HepG2 (cell line): ENCODE data around the gene TNFSF12.

ENCODE experiments used
- ETV6 ChIP-seq: sonication (generic); formaldehyde crosslinking; conservative IDR thresholded peaks from 2 replicates; pipeline ENCODE4 v1.4.0; 2020; ENCODE audit warnings: missing genetic modification reagents
- EZH2 ChIP-seq: conservative IDR thresholded peaks from 2 replicates; pipeline ENCODE4 v1.6.1; 2012; ENCODE audit warnings: mild to moderate bottlenecking, low read depth, low read length, moderate library complexity
- KDM1A ChIP-seq: IDR thresholded peaks from 2 replicates; pipeline ENCODE4 v1.6.1; 2016; ENCODE audit warnings: missing compliant biosample characterization
- MAFK ChIP-seq, 2 experiments: IDR thresholded peaks in 1 of 2; conservative IDR thresholded peaks in 1 of 2; 2 replicates each; pipeline ENCODE4 v1.6.1; 2011; ENCODE audit warnings: improper control_type of control experiment in 2 of 2, low read length in 2 of 2
- NBN ChIP-seq: fragments of 450-650 bp; conservative IDR thresholded peaks from 2 replicates; pipeline ENCODE4 v1.6.1; 2017
- REPIN1 ChIP-seq: sonication (generic); formaldehyde crosslinking; IDR thresholded peaks from 2 replicates; pipeline ENCODE4 v1.8.0; 2022; ENCODE audit warnings: missing genetic modification reagents, low read depth, mild to moderate bottlenecking, borderline replicate concordance
- ZNF414 ChIP-seq: sonication (generic); formaldehyde crosslinking; IDR thresholded peaks from 2 replicates; pipeline ENCODE4 v1.5.0; 2020; ENCODE audit warnings: missing genetic modification reagents

GRCh38 chr17:7502987-7503386, 45.9 kb upstream of the TNFSF12 start:
- TF ChIP-seq EZH2 (no peak), ZNF414 (CRISPR knock-in tag) (no peak), MAFK (conservative IDR thresholded peaks at IDR 0.05 in 1 of 2, IDR thresholded peaks at IDR 0.05 in 1 of 2; ENCODE audit: low read length in 2 of 2) (no peak), REPIN1 (CRISPR knock-in tag) (no peak), ETV6 (no peak), KDM1A (CRISPR knock-in tag) (no peak), NBN (no peak)
